ENCODE measurements around the gene CIRBP. TPM values are rescaled to one million over a fixed set of nuclear protein-coding genes. Genes with fewer than 3 reads are reported as not detected.

The CIRBP gene
- total and polyA plus RNA-seq, 2 of the 13 experiments (the other 11 are each of a cell fraction or from before 2014, with no cell fraction given), result 133 to 140 TPM

- in situ Hi-C loops (cut with HindIII; ENCODE audit: extremely low pct_ligation_motif_present, low pct_unique_long_range_greater_than_20kb), result no loop called here
- no TSS peak for BruUV-seq (replicated peaks)
- Histone ChIP-seq H3K9ac (ENCODE audit: insufficient read depth, low read depth, low read length) (peak overlapping the region; percentile 78), H4K20me1 (ENCODE audit: insufficient read depth, low read length) (peaks cover 16% of the 10 kb centered on the region; the same call in 1 of the 2 replicates), H3K9me3 (ENCODE audit: low read length) (no peaks in the 10 kb centered on the region), H3K79me2 (ENCODE audit: insufficient read depth, low read length) (peaks cover 3% of the 10 kb centered on the region), H3K4me2 (ENCODE audit: low read depth, low read length) (peak overlapping the region; percentile 98), H3K27me3 (ENCODE audit: control insufficient read depth in 1 of 2, insufficient read depth in 2 of 2, low read length in 2 of 2) (no peaks in the 10 kb centered on the region), H3K4me3 (replicated peaks in 1 of 3; ENCODE audit: insufficient read depth in 1 of 3, low read depth in 2 of 3, low read length in 3 of 3) (peak overlapping the region; percentile 71 to 81 (median 80); a peak in 5 of 6 replicates), H3K27ac (ENCODE audit: extremely low read length, insufficient read depth, low read length) (peak overlapping the region; percentile 81), H3K36me3 (replicated peaks in 1 of 2; ENCODE audit: control insufficient read depth in 1 of 2, insufficient read depth in 2 of 2, low read length in 2 of 2) (0 out of 5 replicates have a peak, but pooled peaks cover 0 to 5% of the 10 kb centered on the region in 2 experiments), H2AFZ (ENCODE audit: low read length) (no peak overlapping the region), H3K4me1 (ENCODE audit: insufficient read depth, low read length) (peaks cover 73% of the 10 kb centered on the region)
- FAIRE-seq (no peak), DNase-seq (ENCODE audit: low spot score) (no peak), ATAC-seq (no peak)
- ChIA-PET CTCF (ENCODE audit: low intra/inter-chr PET ratio, low total read pairs) (no interaction called here), POLR2A (interaction anchor here (1.3 to 12.8 kb wide), 5 partner anchors 8 to 24 kb away, joined by 4 to 668 read pairs (median 9); partner anchors contain the start of genes ATP5F1D, FAM174C and MIDN)
- WGBS (ENCODE audit: low lambda C conversion rate), result 8% methylated on average over 16 of the region's 21 CpGs
- intact Hi-C loops (cut with micrococcal nuclease; ENCODE audit: unreplicated experiment), result no loop called here
- TF ChIP-seq SP5 (CRISPR knock-in tag; IDR thresholded peaks at IDR 0.05; ENCODE audit: borderline replicate concordance, low read depth) (peak; percentile 72; the same call in 1 of the 2 replicates), SOX5 (CRISPR knock-in tag; IDR thresholded peaks at IDR 0.05; ENCODE audit: borderline replicate concordance) (0 out of 2 replicates have a peak, but pooled peaks have one; percentile 17), AGO1 (IDR thresholded peaks at IDR 0.05; ENCODE audit: low read depth, low read length, poor library complexity, severe bottlenecking) (peak; percentile 11), ZSCAN25 (CRISPR knock-in tag; IDR thresholded peaks at IDR 0.05) (peak; percentile 57; the same call in 1 of the 2 replicates), MAX (IDR thresholded peaks at IDR 0.05) (peak; percentile 39; the same call in 1 of the 2 replicates), TEAD3 (CRISPR knock-in tag; optimal IDR thresholded peaks at IDR 0.05; ENCODE audit: borderline replicate concordance) (peak; percentile 84), ZNF281 (CRISPR knock-in tag; IDR thresholded peaks at IDR 0.05; ENCODE audit: borderline replicate concordance) (0 out of 2 replicates have a peak, but pooled peaks have one; percentile 4), HOXD1 (CRISPR knock-in tag; IDR thresholded peaks at IDR 0.05) (0 out of 2 replicates have a peak, but pooled peaks have one; percentile 40), ZNF121 (CRISPR knock-in tag; IDR thresholded peaks at IDR 0.05) (0 out of 2 replicates have a peak, but pooled peaks have one; percentile 7), ZBTB7A (CRISPR knock-in tag; IDR thresholded peaks at IDR 0.05) (peak; percentile 42; the same call in 1 of the 2 replicates), ELF3 (CRISPR knock-in tag; IDR thresholded peaks at IDR 0.05) (peak; percentile 18; the same call in 1 of the 2 replicates), ZNF713 (CRISPR knock-in tag; IDR thresholded peaks at IDR 0.05) (no peak), NR2C2 (CRISPR knock-in tag; IDR thresholded peaks at IDR 0.05; ENCODE audit: borderline replicate concordance) (peak; percentile 15; the same call in 1 of the 2 replicates), HNRNPK (IDR thresholded peaks at IDR 0.05; ENCODE audit: low read depth, low read length, poor library complexity, severe bottlenecking) (peak; percentile 20), ZNF770 (CRISPR knock-in tag; IDR thresholded peaks at IDR 0.05) (0 out of 2 replicates have a peak, but pooled peaks have one; percentile 12), ZNF124 (CRISPR knock-in tag; IDR thresholded peaks at IDR 0.05) (no peak), BCL3 (CRISPR knock-in tag; IDR thresholded peaks at IDR 0.05) (0 out of 2 replicates have a peak, but pooled peaks have one; percentile 4)
Observed at GRCh38 chr19:1262623-1263123, 6.5 kb upstream of the CIRBP start.

Data from HepG2 (cell line).